ENCODE measurements around the gene CPSF4L.

GRCh38 chr17:73200476-73200875 is 61.2 kb downstream of the CPSF4L start:
- TF ChIP-seq SMAD1 (CRISPR knock-in tag; IDR thresholded peaks at IDR 0.05; ENCODE audit: borderline replicate concordance, low read depth) (no peak), ZNF121 (CRISPR knock-in tag; IDR thresholded peaks at IDR 0.05) (no peak), ZNF136 (CRISPR knock-in tag; IDR thresholded peaks at IDR 0.05; ENCODE audit: low read depth) (no peak), ZBTB1 (CRISPR knock-in tag; IDR thresholded peaks at IDR 0.05; ENCODE audit: borderline replicate concordance) (no peak), IRF1 (CRISPR knock-in tag; IDR thresholded peaks at IDR 0.05; ENCODE audit: low read depth) (no peak), CHD4 (IDR thresholded peaks at IDR 0.05; ENCODE audit: borderline replicate concordance, low read length) (no peak), CREB1 (IDR thresholded peaks at IDR 0.05) (no peak), CREB1 (CRISPR knock-in tag; IDR thresholded peaks at IDR 0.05) (no peak)

All from HepG2 (cell line).